PFSK-1 (cell line): ENCODE measurements around the gene POLE4.

ENCODE experiments used
- FOXP2 ChIP-seq: optimal IDR thresholded peaks from 2 replicates; pipeline ENCODE3; 2011; ENCODE audit warnings: borderline replicate concordance, control low read depth, inconsistent platforms; ENCODE audit not compliant: insufficient read depth; ENCODE audit errors: extremely low read length, extremely low read depth
- POLR2AphosphoS5 ChIP-seq: IDR thresholded peaks from 2 replicates; pipeline ENCODE4 v1.6.1; 2012; ENCODE audit warnings: low read depth, mild to moderate bottlenecking, control low read depth, low read length, moderate library complexity
- SIN3A ChIP-seq: IDR thresholded peaks from 2 replicates; pipeline ENCODE4 v1.6.1; 2012; ENCODE audit warnings: mild to moderate bottlenecking, low read length, moderate library complexity, borderline replicate concordance; ENCODE audit not compliant: insufficient read depth
- TAF1 ChIP-seq: IDR thresholded peaks from 2 replicates; pipeline ENCODE4 v1.6.1; 2012; ENCODE audit warnings: low read length, control low read depth, borderline replicate concordance; ENCODE audit not compliant: insufficient read depth
- TF ChIP-seq, protein P1 (sequence below), 2 experiments: IDR thresholded peaks; 2 replicates each; pipeline versions ENCODE4 v1.6.1 to v1.8.0; 2011 to 2012; ENCODE audit warnings: low read depth in 2 of 2, low read length in 2 of 2, control low read depth in 1 of 2, inconsistent platforms in 1 of 2, mild to moderate bottlenecking in 1 of 2, moderate library complexity in 1 of 2; ENCODE audit not compliant: insufficient read depth in 1 of 2

POLE4 gene

DNA sequence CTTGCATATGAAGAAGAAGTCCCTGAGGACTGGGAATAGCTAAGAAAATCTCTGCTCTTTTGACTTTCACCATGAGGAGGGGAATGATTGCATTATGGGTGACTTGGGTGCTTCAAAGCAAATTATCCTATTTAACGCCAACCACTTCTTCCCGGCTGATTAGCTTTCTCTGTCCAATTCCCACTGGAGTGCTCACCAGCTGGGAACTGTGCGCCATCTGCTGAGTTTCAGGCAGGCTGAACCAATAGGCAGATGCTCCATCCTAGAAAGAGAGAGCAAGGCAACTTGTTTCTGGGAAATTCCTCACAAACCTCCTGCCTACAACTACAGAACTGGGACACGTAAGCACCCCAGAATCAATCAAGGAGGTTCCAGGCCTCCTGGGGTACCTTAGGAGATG lies 49.4 kb downstream of the POLE4 start:
- TF ChIP-seq TAF1 (no peak), POLR2AphosphoS5 (no peak), SIN3A (no peak), FOXP2 (no peak)
- TF ChIP-seq, protein P1, sequence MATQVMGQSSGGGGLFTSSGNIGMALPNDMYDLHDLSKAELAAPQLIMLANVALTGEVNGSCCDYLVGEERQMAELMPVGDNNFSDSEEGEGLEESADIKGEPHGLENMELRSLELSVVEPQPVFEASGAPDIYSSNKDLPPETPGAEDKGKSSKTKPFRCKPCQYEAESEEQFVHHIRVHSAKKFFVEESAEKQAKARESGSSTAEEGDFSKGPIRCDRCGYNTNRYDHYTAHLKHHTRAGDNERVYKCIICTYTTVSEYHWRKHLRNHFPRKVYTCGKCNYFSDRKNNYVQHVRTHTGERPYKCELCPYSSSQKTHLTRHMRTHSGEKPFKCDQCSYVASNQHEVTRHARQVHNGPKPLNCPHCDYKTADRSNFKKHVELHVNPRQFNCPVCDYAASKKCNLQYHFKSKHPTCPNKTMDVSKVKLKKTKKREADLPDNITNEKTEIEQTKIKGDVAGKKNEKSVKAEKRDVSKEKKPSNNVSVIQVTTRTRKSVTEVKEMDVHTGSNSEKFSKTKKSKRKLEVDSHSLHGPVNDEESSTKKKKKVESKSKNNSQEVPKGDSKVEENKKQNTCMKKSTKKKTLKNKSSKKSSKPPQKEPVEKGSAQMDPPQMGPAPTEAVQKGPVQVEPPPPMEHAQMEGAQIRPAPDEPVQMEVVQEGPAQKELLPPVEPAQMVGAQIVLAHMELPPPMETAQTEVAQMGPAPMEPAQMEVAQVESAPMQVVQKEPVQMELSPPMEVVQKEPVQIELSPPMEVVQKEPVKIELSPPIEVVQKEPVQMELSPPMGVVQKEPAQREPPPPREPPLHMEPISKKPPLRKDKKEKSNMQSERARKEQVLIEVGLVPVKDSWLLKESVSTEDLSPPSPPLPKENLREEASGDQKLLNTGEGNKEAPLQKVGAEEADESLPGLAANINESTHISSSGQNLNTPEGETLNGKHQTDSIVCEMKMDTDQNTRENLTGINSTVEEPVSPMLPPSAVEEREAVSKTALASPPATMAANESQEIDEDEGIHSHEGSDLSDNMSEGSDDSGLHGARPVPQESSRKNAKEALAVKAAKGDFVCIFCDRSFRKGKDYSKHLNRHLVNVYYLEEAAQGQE (IDR thresholded peaks at IDR 0.05; ENCODE audit: insufficient read depth in 1 of 2, low read depth in 2 of 2, low read length in 2 of 2), result no peak

DNA sequence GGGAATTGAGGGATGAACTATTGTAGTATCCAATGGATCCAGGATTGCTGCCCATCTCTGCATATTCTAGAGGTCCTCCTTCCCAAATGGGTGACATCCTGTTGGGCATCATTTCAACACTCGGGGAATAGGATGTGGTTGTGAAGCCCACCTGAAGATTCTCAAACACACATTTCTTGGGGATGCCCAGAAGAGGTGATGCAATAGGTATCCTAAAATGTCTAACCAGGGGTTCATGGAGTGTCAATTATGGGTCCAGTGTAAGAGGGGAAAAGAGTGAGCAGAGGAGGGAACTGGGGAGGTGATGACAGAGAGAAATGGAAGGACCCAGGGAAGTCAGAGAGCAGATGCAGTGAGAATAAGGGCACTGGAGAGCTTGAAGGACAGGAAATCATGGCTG lies 52.1 kb downstream of the POLE4 start:
- TF ChIP-seq, protein P1 (IDR thresholded peaks at IDR 0.05; ENCODE audit: insufficient read depth in 1 of 2, low read depth in 2 of 2, low read length in 2 of 2), result no peak
- TF ChIP-seq POLR2AphosphoS5, result no peak
- no peak for TF ChIP-seq FOXP2
- no peak for TF ChIP-seq TAF1
- TF ChIP-seq SIN3A, result no peak

DNA sequence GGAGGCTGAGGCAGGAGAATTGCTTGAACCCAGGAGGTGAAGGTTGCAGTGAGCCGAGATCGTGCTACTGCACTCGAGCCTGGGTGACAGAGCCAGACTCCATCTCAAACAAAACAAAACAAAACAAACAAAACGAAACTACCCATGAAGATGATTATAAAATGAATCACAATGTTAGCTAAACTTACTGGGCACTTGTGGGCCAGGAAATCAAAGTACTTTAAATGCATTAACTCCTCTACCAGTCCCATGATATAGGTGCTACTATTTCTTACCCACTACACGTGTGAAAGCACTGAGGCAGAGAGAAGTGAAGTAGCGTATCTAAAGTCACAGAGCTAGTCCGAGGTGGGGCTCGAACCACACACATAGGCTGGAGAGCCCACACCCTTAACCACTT lies 53.6 kb downstream of the POLE4 start:
- TF ChIP-seq FOXP2 (no peak), TAF1 (no peak), SIN3A (no peak), POLR2AphosphoS5 (no peak)
- TF ChIP-seq, protein P1 (IDR thresholded peaks at IDR 0.05; ENCODE audit: insufficient read depth in 1 of 2, low read depth in 2 of 2, low read length in 2 of 2), result no peak

DNA sequence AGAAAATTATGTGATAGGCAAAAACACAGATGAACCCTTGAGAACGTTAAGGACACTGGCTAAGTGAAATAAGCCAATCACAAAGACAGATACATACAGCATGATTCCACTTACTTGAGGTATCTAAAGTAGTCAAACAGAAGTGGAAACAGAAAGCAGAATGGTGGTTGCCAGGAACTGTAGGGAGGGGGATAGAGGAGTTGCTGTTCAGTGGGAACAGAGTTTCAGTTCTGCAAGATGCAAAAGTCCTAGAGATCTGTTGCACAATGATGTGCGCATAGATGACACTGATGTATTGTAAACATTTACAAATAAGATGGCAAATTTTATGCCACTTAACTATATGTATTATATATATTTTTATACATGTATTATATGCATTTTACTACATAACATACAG lies 59.7 kb downstream of the POLE4 start:
- TF ChIP-seq, protein P1 (IDR thresholded peaks at IDR 0.05; ENCODE audit: insufficient read depth in 1 of 2, low read depth in 2 of 2, low read length in 2 of 2), result no peak
- TF ChIP-seq TAF1 (no peak), FOXP2 (no peak), POLR2AphosphoS5 (no peak), SIN3A (no peak)
